Naive thymus-derived CD4-positive, alpha-beta T cell (primary cell): ENCODE measurements around the gene RCAN1. TPM values are rescaled to one million over a fixed set of nuclear protein-coding genes. Genes with fewer than 3 reads are reported as not detected.

Experiments
- ATAC-seq: fragments of 150-1000 bp; cut with Tn5 transposase; 2 replicates; pipeline ENCODE4 v1.10.0; 2021; ENCODE audit warnings: mild to moderate bottlenecking, moderate library complexity
- CTCF ChIA-PET: fragments of 350-600 bp; sonication (Branson Sonifier 250); formaldehyde crosslinking; loops from one replicate; lab custom pipeline; 2021; ENCODE audit warnings: antibody characterized with exemption; lab: Charles Lee
- POLR2A ChIA-PET: fragments of 350-600 bp; sonication (Branson Sonifier 250); formaldehyde crosslinking; loops from one replicate; lab custom pipeline; 2021; ENCODE audit warnings: antibody characterized with exemption, inconsistent platforms; lab: Charles Lee
- DNase-seq, 9 donors: peaks; one replicate each; pipeline versions ENCODE4 v3.0.0 to v3.0.0-alpha.2; 2020 to 2022; ENCODE audit warnings: mixed read lengths in 1 of 9
- H3K27ac ChIP-seq: one replicate; pipeline ENCODE4 v1.7.0; 2013; ENCODE audit warnings: mild to moderate bottlenecking, low read depth, low read length, moderate library complexity
- H3K27me3 ChIP-seq, 2 donors: one replicate each; pipeline ENCODE4 v1.7.0; 2013; ENCODE audit warnings: low read length in 2 of 2, mild to moderate bottlenecking in 2 of 2, moderate library complexity in 2 of 2; ENCODE audit not compliant: control insufficient read depth in 2 of 2, insufficient read depth in 2 of 2
- H3K36me3 ChIP-seq, 3 experiments: 1 replicate in 2 of 3; 2 replicates in 1 of 3; pipeline ENCODE4 v1.7.0; 2013; ENCODE audit warnings: low read length in 3 of 3, mild to moderate bottlenecking in 3 of 3, moderate library complexity in 1 of 3; ENCODE audit not compliant: insufficient read depth in 3 of 3, control insufficient read depth in 2 of 3
- H3K4me1 ChIP-seq, 2 donors: one replicate each; pipeline ENCODE4 v1.7.0; 2013; ENCODE audit warnings: low read length in 2 of 2, mild to moderate bottlenecking in 2 of 2, moderate library complexity in 1 of 2; ENCODE audit not compliant: control insufficient read depth in 2 of 2, insufficient read depth in 2 of 2
- H3K4me3 ChIP-seq: 2 replicates; pipeline ENCODE4 v1.7.0; 2013; ENCODE audit warnings: mild to moderate bottlenecking, low read length
- H3K9me3 ChIP-seq, 3 experiments: 1 replicate in 2 of 3; 2 replicates in 1 of 3; pipeline ENCODE4 v1.7.0; 2013; ENCODE audit warnings: low read length in 3 of 3; ENCODE audit not compliant: control insufficient read depth in 2 of 3
- H3K27ac Mint-ChIP-seq, 9 donors: one replicate each; pipeline ENCODE4 v1.8.0; 2020 to 2022; ENCODE audit warnings: mixed read lengths in 9 of 9, mild to moderate bottlenecking in 8 of 9, moderate library complexity in 5 of 9, inconsistent platforms in 2 of 9
- H3K27me3 Mint-ChIP-seq, 5 donors: one replicate each; pipeline ENCODE4 v1.8.0; 2021 to 2022; ENCODE audit warnings: mixed read lengths in 5 of 5, mild to moderate bottlenecking in 1 of 5
- H3K36me3 Mint-ChIP-seq, 5 donors: one replicate each; pipeline ENCODE4 v1.8.0; 2020 to 2022; ENCODE audit warnings: mixed read lengths in 5 of 5, mild to moderate bottlenecking in 3 of 5, inconsistent platforms in 1 of 5
- H3K4me1 Mint-ChIP-seq, 7 donors: one replicate each; pipeline ENCODE4 v1.8.0; 2020 to 2022; ENCODE audit warnings: mixed read lengths in 7 of 7, mild to moderate bottlenecking in 3 of 7, inconsistent platforms in 1 of 7
- H3K4me3 Mint-ChIP-seq, 10 donors: one replicate each; pipeline ENCODE4 v1.8.0; 2020 to 2022; ENCODE audit warnings: mild to moderate bottlenecking in 10 of 10, mixed read lengths in 10 of 10, moderate library complexity in 6 of 10, inconsistent platforms in 2 of 10
- H3K9me3 Mint-ChIP-seq, 11 donors: one replicate each; pipeline ENCODE4 v1.8.0; 2020 to 2022; ENCODE audit warnings: mixed read lengths in 11 of 11, mild to moderate bottlenecking in 4 of 11, inconsistent platforms in 1 of 11, moderate library complexity in 1 of 11
- intact Hi-C, 2 donors: fragments of 100-400 bp; cut with micrococcal nuclease; formaldehyde crosslinking; loops; one replicate each; pipeline ENCODE4 v1.15.1; 2023
- polyA plus RNA-seq, 2 donors: library from polyadenylated mRNA; unstranded; fragments of 300-500 nt; fragmentation: Illumina TruSeq; gene quantifications; one replicate each; pipeline ENCODE4 v1.2.3, GENCODE V29; 2021
- total RNA-seq, 6 experiments: library from RNA in 5 of 6; stranded (reverse) in 5 of 6; gene quantifications; 1 replicate in 5 of 6; 2 replicates in 1 of 6; pipeline ENCODE4 v1.2.3 and lab custom pipeline; 2021 to 2026

Gene RCAN1
- total and polyA plus RNA-seq, 7 experiments from 2014 or later: 3.0 to 15.3 (median 5.0) TPM

GRCh38 chr21:34579411-34579810 is 35.5 kb downstream of the RCAN1 start:
- peaks cover 0 to 15% (median 4%) of the 10 kb centered on the region in 5 donors for H3K36me3 Mint-ChIP-seq
- no peaks in the 10 kb centered on the region for H3K9me3 Mint-ChIP-seq
- Histone ChIP-seq H3K36me3 (no peaks in the 10 kb centered on the region), H3K27me3 (no peaks in the 10 kb centered on the region), H3K9me3 (no peaks in the 10 kb centered on the region), H3K4me1 (no peaks in the 10 kb centered on the region), H3K27ac (no peak overlapping the region), H3K4me3 (no peak overlapping the region)
- H3K27ac Mint-ChIP-seq: no peak overlapping the region
- intact Hi-C loops: no loop called here
- H3K27me3 Mint-ChIP-seq: no peaks in the 10 kb centered on the region
- ChIA-PET POLR2A (no interaction called here), CTCF (no interaction called here)
- ATAC-seq (peak; percentile 36), DNase-seq (no peak)
- peaks cover 4 to 15% (median 10%) of the 10 kb centered on the region in 7 donors for H3K4me1 Mint-ChIP-seq
- no peak overlapping the region for H3K4me3 Mint-ChIP-seq

GRCh38 chr21:34576041-34576511 is 38.8 kb downstream of the RCAN1 start:
- Histone ChIP-seq H3K9me3 (no peaks in the 10 kb centered on the region), H3K27ac (no peak overlapping the region), H3K27me3 (no peaks in the 10 kb centered on the region), H3K4me3 (no peak overlapping the region), H3K36me3 (no peaks in the 10 kb centered on the region), H3K4me1 (no peaks in the 10 kb centered on the region)
- Mint-ChIP-seq H3K36me3 (peaks cover 4 to 32% (median 17%) of the 10 kb centered on the region in 5 donors), H3K4me3 (no peak overlapping the region), H3K27ac (no peak overlapping the region), H3K27me3 (no peaks in the 10 kb centered on the region), H3K4me1 (peaks cover 0 to 11% (median 0%) of the 10 kb centered on the region in 7 donors), H3K9me3 (peaks cover 0 to 15% (median 5%) of the 10 kb centered on the region in 11 donors)
- intact Hi-C loops: no loop called here
- CTCF ChIA-PET: interaction anchor here (0.7 to 1.8 kb wide), 2 partner anchors 9 to 1206 kb away, joined by 3 to 5 read pairs; no protein-coding TSS in a partner anchor
- no peak for DNase-seq
- no peak for ATAC-seq
- POLR2A ChIA-PET: no interaction called here

- Mint-ChIP-seq H3K4me3 (no peak overlapping the region), H3K36me3 (peaks cover 4 to 32% (median 17%) of the 10 kb centered on the region in 5 donors), H3K27me3 (no peaks in the 10 kb centered on the region), H3K9me3 (peaks cover 0 to 15% (median 5%) of the 10 kb centered on the region in 11 donors), H3K4me1 (peaks cover 0 to 11% (median 0%) of the 10 kb centered on the region in 7 donors), H3K27ac (peak overlapping the region in 1 of 9 donors; percentile 9)
- intact Hi-C loops: no loop called here
- ChIA-PET POLR2A (no interaction called here), CTCF (no interaction called here)
- no peak overlapping the region for H3K27ac ChIP-seq
- ATAC-seq (no peak), DNase-seq (no peak)
- H3K4me3 ChIP-seq: no peak overlapping the region
- no peaks in the 10 kb centered on the region for H3K27me3 ChIP-seq
- no peaks in the 10 kb centered on the region for H3K36me3 ChIP-seq
- no peaks in the 10 kb centered on the region for H3K9me3 ChIP-seq
- H3K4me1 ChIP-seq: no peaks in the 10 kb centered on the region
These were observed 40.0 kb downstream of the RCAN1 start for GRCh38 chr21:34574601-34575529.

- intact Hi-C loops: no loop called here
- H3K27me3 ChIP-seq: no peaks in the 10 kb centered on the region
These were observed 42.9 kb downstream of the RCAN1 start for GRCh38 chr21:34571994-34572393.

GRCh38 chr21:34570313-34570712 is 44.6 kb downstream of the RCAN1 start:
- Histone ChIP-seq H3K4me3 (no peak overlapping the region), H3K9me3 (no peaks in the 10 kb centered on the region), H3K36me3 (no peaks in the 10 kb centered on the region), H3K27me3 (no peaks in the 10 kb centered on the region), H3K4me1 (no peaks in the 10 kb centered on the region), H3K27ac (no peak overlapping the region)
- Mint-ChIP-seq H3K27ac (no peak overlapping the region), H3K4me3 (no peak overlapping the region), H3K36me3 (peaks cover 7 to 31% (median 12%) of the 10 kb centered on the region in 5 donors), H3K4me1 (peaks cover 0 to 11% (median 2%) of the 10 kb centered on the region in 7 donors), H3K27me3 (no peaks in the 10 kb centered on the region), H3K9me3 (peaks cover 0 to 15% (median 6%) of the 10 kb centered on the region in 11 donors)
- DNase-seq: no peak
- intact Hi-C loops: no loop called here
- no peak for ATAC-seq
- CTCF ChIA-PET: interaction anchor here (0.6 kb wide), 1 partner anchor 46 kb away, joined by 4 read pairs; no protein-coding TSS in a partner anchor
- POLR2A ChIA-PET: no interaction called here

More at GRCh38 chr21:34571994-34572393, 42.9 kb downstream of the RCAN1 start:
- H3K4me1 Mint-ChIP-seq: peaks cover 0 to 11% (median 2%) of the 10 kb centered on the region in 7 donors
- DNase-seq (no peak), ATAC-seq (no peak)
- no peak overlapping the region for H3K4me3 Mint-ChIP-seq
- no peaks in the 10 kb centered on the region for H3K27me3 Mint-ChIP-seq
- Histone ChIP-seq H3K9me3 (no peaks in the 10 kb centered on the region), H3K4me3 (no peak overlapping the region), H3K27ac (no peak overlapping the region), H3K4me1 (no peaks in the 10 kb centered on the region), H3K36me3 (no peaks in the 10 kb centered on the region)
- no peak overlapping the region for H3K27ac Mint-ChIP-seq
- POLR2A ChIA-PET: no interaction called here
- CTCF ChIA-PET: interaction anchor here (0.7 kb wide), 1 partner anchor 51 kb away, joined by 3 read pairs; no protein-coding TSS in a partner anchor
- peaks cover 0 to 15% (median 6%) of the 10 kb centered on the region in 11 donors for H3K9me3 Mint-ChIP-seq
- peaks cover 7 to 34% (median 17%) of the 10 kb centered on the region in 5 donors for H3K36me3 Mint-ChIP-seq

- Histone ChIP-seq H3K27ac (no peak overlapping the region), H3K4me3 (no peak overlapping the region), H3K9me3 (no peaks in the 10 kb centered on the region), H3K4me1 (no peaks in the 10 kb centered on the region), H3K36me3 (no peaks in the 10 kb centered on the region), H3K27me3 (no peaks in the 10 kb centered on the region)
- Mint-ChIP-seq H3K27ac (no peak overlapping the region), H3K27me3 (no peaks in the 10 kb centered on the region), H3K4me3 (no peak overlapping the region), H3K9me3 (peaks cover 0 to 15% (median 6%) of the 10 kb centered on the region in 11 donors), H3K4me1 (peaks cover 0 to 11% (median 1%) of the 10 kb centered on the region in 7 donors), H3K36me3 (peaks cover 7 to 34% (median 12%) of the 10 kb centered on the region in 5 donors)
- ChIA-PET CTCF (no interaction called here), POLR2A (no interaction called here)
- intact Hi-C loops: no loop called here
- DNase-seq (no peak), ATAC-seq (no peak)
These were observed 45.4 kb downstream of the RCAN1 start for GRCh38 chr21:34569381-34569979.
